Measurements from ENCODE around the gene PPP1R12C.

PPP1R12C gene

GRCh38 chr19:55071913-55072312 lies 45.5 kb downstream of the PPP1R12C start:
- ATAC-seq, result no peak
- TF ChIP-seq ZC3H10 (CRISPR knock-in tag; IDR thresholded peaks at IDR 0.05) (no peak), ZFP30 (CRISPR knock-in tag; IDR thresholded peaks at IDR 0.05) (no peak), TSHZ2 (CRISPR knock-in tag; IDR thresholded peaks at IDR 0.05) (no peak), GLIS3 (CRISPR knock-in tag; IDR thresholded peaks at IDR 0.05) (no peak), POU6F1 (CRISPR knock-in tag; IDR thresholded peaks at IDR 0.05; ENCODE audit: borderline replicate concordance, low read depth) (no peak), ZNF565 (CRISPR knock-in tag; conservative IDR thresholded peaks at IDR 0.05; ENCODE audit: low read depth) (no peak), PPARA (CRISPR knock-in tag; IDR thresholded peaks at IDR 0.05; ENCODE audit: borderline replicate concordance) (no peak), ZNF70 (CRISPR knock-in tag; IDR thresholded peaks at IDR 0.05) (no peak), ARNTL (CRISPR knock-in tag; IDR thresholded peaks at IDR 0.05; ENCODE audit: borderline replicate concordance, low read depth) (no peak), ZFP3 (CRISPR knock-in tag; IDR thresholded peaks at IDR 0.05) (no peak), TOX (CRISPR knock-in tag; IDR thresholded peaks at IDR 0.05; ENCODE audit: borderline replicate concordance) (no peak), ISL1 (CRISPR knock-in tag; IDR thresholded peaks at IDR 0.05) (no peak), SNAI2 (CRISPR knock-in tag; IDR thresholded peaks at IDR 0.05) (no peak), RARB (CRISPR knock-in tag; IDR thresholded peaks at IDR 0.05) (no peak), ZNF8 (CRISPR knock-in tag; IDR thresholded peaks at IDR 0.05) (no peak), BACH2 (CRISPR knock-in tag; IDR thresholded peaks at IDR 0.05; ENCODE audit: borderline replicate concordance) (no peak)
- TF ChIP-seq, protein P1, sequence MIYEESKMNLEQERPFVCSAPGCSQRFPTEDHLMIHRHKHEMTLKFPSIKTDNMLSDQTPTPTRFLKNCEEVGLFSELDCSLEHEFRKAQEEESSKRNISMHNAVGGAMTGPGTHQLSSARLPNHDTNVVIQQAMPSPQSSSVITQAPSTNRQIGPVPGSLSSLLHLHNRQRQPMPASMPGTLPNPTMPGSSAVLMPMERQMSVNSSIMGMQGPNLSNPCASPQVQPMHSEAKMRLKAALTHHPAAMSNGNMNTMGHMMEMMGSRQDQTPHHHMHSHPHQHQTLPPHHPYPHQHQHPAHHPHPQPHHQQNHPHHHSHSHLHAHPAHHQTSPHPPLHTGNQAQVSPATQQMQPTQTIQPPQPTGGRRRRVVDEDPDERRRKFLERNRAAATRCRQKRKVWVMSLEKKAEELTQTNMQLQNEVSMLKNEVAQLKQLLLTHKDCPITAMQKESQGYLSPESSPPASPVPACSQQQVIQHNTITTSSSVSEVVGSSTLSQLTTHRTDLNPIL (CRISPR knock-in tag; IDR thresholded peaks at IDR 0.05; ENCODE audit: low read depth), result no peak
- TF ChIP-seq, protein P2, sequence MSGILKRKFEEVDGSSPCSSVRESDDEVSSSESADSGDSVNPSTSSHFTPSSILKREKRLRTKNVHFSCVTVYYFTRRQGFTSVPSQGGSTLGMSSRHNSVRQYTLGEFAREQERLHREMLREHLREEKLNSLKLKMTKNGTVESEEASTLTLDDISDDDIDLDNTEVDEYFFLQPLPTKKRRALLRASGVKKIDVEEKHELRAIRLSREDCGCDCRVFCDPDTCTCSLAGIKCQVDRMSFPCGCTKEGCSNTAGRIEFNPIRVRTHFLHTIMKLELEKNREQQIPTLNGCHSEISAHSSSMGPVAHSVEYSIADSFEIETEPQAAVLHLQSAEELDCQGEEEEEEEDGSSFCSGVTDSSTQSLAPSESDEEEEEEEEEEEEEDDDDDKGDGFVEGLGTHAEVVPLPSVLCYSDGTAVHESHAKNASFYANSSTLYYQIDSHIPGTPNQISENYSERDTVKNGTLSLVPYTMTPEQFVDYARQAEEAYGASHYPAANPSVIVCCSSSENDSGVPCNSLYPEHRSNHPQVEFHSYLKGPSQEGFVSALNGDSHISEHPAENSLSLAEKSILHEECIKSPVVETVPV (CRISPR knock-in tag; IDR thresholded peaks at IDR 0.05), result no peak
- TF ChIP-seq, protein P3, sequence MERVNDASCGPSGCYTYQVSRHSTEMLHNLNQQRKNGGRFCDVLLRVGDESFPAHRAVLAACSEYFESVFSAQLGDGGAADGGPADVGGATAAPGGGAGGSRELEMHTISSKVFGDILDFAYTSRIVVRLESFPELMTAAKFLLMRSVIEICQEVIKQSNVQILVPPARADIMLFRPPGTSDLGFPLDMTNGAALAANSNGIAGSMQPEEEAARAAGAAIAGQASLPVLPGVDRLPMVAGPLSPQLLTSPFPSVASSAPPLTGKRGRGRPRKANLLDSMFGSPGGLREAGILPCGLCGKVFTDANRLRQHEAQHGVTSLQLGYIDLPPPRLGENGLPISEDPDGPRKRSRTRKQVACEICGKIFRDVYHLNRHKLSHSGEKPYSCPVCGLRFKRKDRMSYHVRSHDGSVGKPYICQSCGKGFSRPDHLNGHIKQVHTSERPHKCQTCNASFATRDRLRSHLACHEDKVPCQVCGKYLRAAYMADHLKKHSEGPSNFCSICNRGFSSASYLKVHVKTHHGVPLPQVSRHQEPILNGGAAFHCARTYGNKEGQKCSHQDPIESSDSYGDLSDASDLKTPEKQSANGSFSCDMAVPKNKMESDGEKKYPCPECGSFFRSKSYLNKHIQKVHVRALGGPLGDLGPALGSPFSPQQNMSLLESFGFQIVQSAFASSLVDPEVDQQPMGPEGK (CRISPR knock-in tag; IDR thresholded peaks at IDR 0.05; ENCODE audit: borderline replicate concordance), result no peak

- TF ChIP-seq ZNF565 (CRISPR knock-in tag; conservative IDR thresholded peaks at IDR 0.05; ENCODE audit: low read depth), result no peak
- peak; percentile 90 for ATAC-seq
Measured at GRCh38 chr19:55071129-55071502, 46.3 kb downstream of the PPP1R12C start.

- no peak for ATAC-seq
- TF ChIP-seq GLIS3 (CRISPR knock-in tag; IDR thresholded peaks at IDR 0.05) (no peak), OSR1 (CRISPR knock-in tag; IDR thresholded peaks at IDR 0.05) (no peak), BACH2 (CRISPR knock-in tag; IDR thresholded peaks at IDR 0.05; ENCODE audit: borderline replicate concordance) (no peak), PPARA (CRISPR knock-in tag; IDR thresholded peaks at IDR 0.05; ENCODE audit: borderline replicate concordance) (no peak), ZNF565 (CRISPR knock-in tag; conservative IDR thresholded peaks at IDR 0.05; ENCODE audit: low read depth) (no peak), ZFP30 (CRISPR knock-in tag; IDR thresholded peaks at IDR 0.05) (no peak), RARB (CRISPR knock-in tag; IDR thresholded peaks at IDR 0.05) (no peak), ISL1 (CRISPR knock-in tag; IDR thresholded peaks at IDR 0.05) (no peak), ZC3H10 (CRISPR knock-in tag; IDR thresholded peaks at IDR 0.05) (no peak), CSDC2 (CRISPR knock-in tag; IDR thresholded peaks at IDR 0.05) (no peak), ZNF70 (CRISPR knock-in tag; IDR thresholded peaks at IDR 0.05) (no peak)
- TF ChIP-seq, protein P3 (CRISPR knock-in tag; IDR thresholded peaks at IDR 0.05; ENCODE audit: borderline replicate concordance), result no peak
- TF ChIP-seq, protein P2 (CRISPR knock-in tag; IDR thresholded peaks at IDR 0.05), result no peak
Measured at GRCh38 chr19:55070466-55071128, 46.8 kb downstream of the PPP1R12C start.
